ENCODE measurements around the gene ANKRD13A. TPM values are rescaled to one million over a fixed set of nuclear protein-coding genes. Genes with fewer than 3 reads are reported as not detected.

The ANKRD13A gene
- total and polyA plus RNA-seq, 2 donors (not counting 3 experiments of a cell fraction or from before 2014, with no cell fraction given) = 37.0 to 43.9 TPM

- peaks cover 16% of the 10 kb centered on the region for H3K4me1 ChIP-seq (ENCODE audit: control insufficient read depth, extremely low read depth, insufficient read depth, low read length)
- dilution Hi-C loops (cut with MboI; ENCODE audit: extremely low pct_ligation_motif_present, low sequenced_read_pairs) (no loop called here), intact Hi-C loops (cut with micrococcal nuclease) (no loop called here)
- POLR2A ChIA-PET = no interaction called here
- no peaks in the 10 kb centered on the region for H4K20me1 ChIP-seq (replicated peaks; ENCODE audit: control insufficient read depth, extremely low read depth, insufficient read depth, low read length)
- BruUV-seq (replicated peaks) = no TSS peak
- no peak overlapping the region for H3K4me3 ChIP-seq (replicated peaks in 1 of 3; ENCODE audit: insufficient read depth in 1 of 3, low read depth in 1 of 3, low read length in 3 of 3)
- no peaks in the 10 kb centered on the region for H3K27me3 ChIP-seq (ENCODE audit: control insufficient read depth in 2 of 2, insufficient read depth in 2 of 2, low read length in 2 of 2)
- H3K36me3 ChIP-seq (ENCODE audit: control insufficient read depth in 2 of 2, extremely low read depth in 1 of 2, insufficient read depth in 2 of 2, low read length in 2 of 2) = peaks cover 13 to 17% of the 10 kb centered on the region in 2 experiments
- no peaks in the 10 kb centered on the region for H3K9me1 ChIP-seq (replicated peaks; ENCODE audit: control insufficient read depth, extremely low read depth, insufficient read depth, low read length)
- no peak overlapping the region for H3K9ac ChIP-seq (replicated peaks; ENCODE audit: extremely low read depth, insufficient read depth, low read length)
- DNase-seq (ENCODE audit: low read depth, low spot score) (no peak), FAIRE-seq (no peak)
- CTCF ChIA-PET = no interaction called here
- no peak overlapping the region for H3K4me2 ChIP-seq (ENCODE audit: insufficient read depth, low read length)
- TF ChIP-seq POLR2AphosphoS5 (IDR thresholded peaks at IDR 0.05; ENCODE audit: insufficient read depth, low read depth, low read length) (no peak), EZH2 (IDR thresholded peaks at IDR 0.05; ENCODE audit: borderline replicate concordance, low read depth, low read length, severe bottlenecking) (no peak), CTCF (IDR thresholded peaks at IDR 0.05; ENCODE audit: extremely low read depth in 1 of 2, insufficient read depth in 1 of 2, low read depth in 1 of 2, low read length in 2 of 2) (no peak), MYC (IDR thresholded peaks at IDR 0.05; ENCODE audit: low read depth, low read length) (no peak), POLR2A (IDR thresholded peaks at IDR 0.05; ENCODE audit: low read depth, low read length) (no peak), GATA2 (IDR thresholded peaks at IDR 0.05; ENCODE audit: insufficient read depth, insufficient read length, low read depth, low read length) (no peak), FOS (IDR thresholded peaks at IDR 0.05; ENCODE audit: borderline replicate concordance, insufficient read depth, low read length) (no peak), MAX (IDR thresholded peaks at IDR 0.05; ENCODE audit: insufficient read depth, insufficient read length) (no peak), JUN (IDR thresholded peaks at IDR 0.05; ENCODE audit: borderline replicate concordance, insufficient read depth, insufficient read length, low read depth) (no peak)
- H3K9me3 ChIP-seq (replicated peaks; ENCODE audit: control insufficient read depth, insufficient read depth, low read length) = no peaks in the 10 kb centered on the region
- H2AFZ ChIP-seq (ENCODE audit: low read depth, low read length) = no peak overlapping the region
- no peak overlapping the region for H3K27ac ChIP-seq (ENCODE audit: insufficient read depth, low read depth, low read length)
- no peaks in the 10 kb centered on the region for H3K79me2 ChIP-seq (ENCODE audit: control insufficient read depth, insufficient read depth, low read length)
Measured at GRCh38 chr12:109961201-109961600, 38.0 kb upstream of the ANKRD13A start.
